COLO668 (cell line): ENCODE measurements around the gene ST6GAL1.
A peak's percentile ranks its signal among the peaks of the same experiment; 100 is the strongest.
"Not testable (repeated sequence)": the region's sequence is repeated elsewhere in the genome, so short reads cannot be mapped to it uniquely, and the experiment has no call there.

Source experiments
- DNase-seq: peaks from one replicate; lab custom pipeline; 2025; ENCODE audit not compliant: unreplicated experiment; lab: John Stamatoyannopoulos, UW

Gene ST6GAL1

GRCh38 chr3:186940967-186941366 lies 10.6 kb downstream of the ST6GAL1 start:
- DNase-seq = no peak

- DNase-seq = no peak
Measured at GRCh38 chr3:186942168-186942567, 11.8 kb downstream of the ST6GAL1 start.

- no peak for DNase-seq
Measured at GRCh38 chr3:186945255-186945823, 15.0 kb downstream of the ST6GAL1 start.

GRCh38 chr3:186946756-186947375 lies 16.5 kb downstream of the ST6GAL1 start:
- DNase-seq = peak; percentile 12

DNA sequence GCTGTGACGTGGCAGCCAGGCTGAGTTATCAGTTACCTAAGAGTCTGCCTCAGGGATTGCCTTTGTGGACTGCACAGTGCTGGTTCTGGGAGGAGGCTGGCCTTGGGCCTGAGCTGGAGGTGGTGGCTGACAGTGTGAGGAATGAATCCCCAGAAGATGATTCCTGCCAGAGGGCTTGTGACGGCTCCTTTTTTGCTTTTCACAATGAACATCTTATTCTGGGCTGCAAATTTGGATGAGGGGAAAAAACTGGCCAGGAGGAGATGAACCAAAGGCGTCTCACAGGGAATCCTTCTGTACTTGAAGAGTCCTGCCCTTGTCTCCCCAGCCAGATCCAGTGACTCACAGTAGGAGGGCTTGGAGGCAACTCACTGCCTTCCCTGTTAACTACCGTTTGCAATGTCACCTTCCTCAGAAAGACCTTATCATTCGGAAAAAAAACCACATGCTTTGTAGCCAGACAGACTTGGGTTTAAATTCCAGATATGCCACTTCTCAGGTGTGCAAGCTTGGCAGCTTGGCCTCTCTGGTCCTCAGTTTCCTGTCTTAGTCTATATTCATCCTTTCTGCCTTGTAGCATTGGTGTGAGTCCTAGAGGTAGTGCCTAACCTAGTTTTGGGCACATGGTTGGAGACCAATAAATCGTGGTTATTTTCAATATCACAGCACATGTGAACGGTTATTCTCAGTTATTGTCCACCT lies 19.1 kb downstream of the ST6GAL1 start:
- no peak for DNase-seq

GRCh38 chr3:186950402-186951093 lies 20.2 kb downstream of the ST6GAL1 start:
- no peak for DNase-seq

DNA sequence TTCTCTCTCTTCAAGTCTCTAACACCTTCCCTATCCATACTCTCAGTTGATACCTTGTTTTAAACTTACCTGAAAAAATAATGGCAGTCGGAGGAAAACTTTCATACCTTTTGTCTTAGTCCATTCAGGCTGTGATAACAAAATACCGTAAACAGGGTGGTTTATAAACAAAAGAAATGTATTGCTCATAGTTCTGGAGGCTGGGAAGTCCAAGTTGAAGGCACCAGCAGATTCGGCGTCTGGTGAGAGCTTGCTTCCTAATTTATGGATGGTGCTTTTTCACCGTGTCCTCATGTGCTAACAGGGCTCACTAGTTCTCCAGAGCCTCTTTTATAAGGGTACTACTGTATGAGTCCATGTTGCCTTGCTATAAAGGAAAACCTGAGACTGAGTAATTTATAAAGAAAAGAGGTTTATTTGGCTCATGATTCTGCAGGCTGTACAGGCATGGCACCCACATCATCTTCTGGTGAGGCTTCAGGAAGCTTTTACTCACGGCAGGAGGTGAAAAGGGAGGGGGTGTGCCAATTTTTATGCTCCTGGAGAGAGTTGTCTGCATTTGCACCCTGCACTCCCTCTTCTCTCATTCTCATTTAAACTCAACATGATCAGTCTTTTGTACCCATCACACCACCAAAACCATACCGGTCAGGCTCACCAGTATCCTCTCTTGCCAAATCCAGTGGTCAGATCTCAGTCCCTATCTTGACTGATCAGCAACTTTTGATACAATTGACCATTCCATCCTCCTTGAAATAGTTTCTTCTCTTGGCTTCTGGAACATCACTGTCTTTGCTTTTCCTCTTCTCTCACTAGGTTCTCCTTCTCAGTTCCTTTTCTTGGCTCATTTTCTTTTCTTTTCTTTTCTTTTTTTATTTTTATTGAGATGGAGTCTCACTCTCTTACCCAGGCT lies 21.6 kb downstream of the ST6GAL1 start:
- DNase-seq = no peak

- DNase-seq = no peak
Measured at GRCh38 chr3:186953011-186953487, 22.7 kb downstream of the ST6GAL1 start.

DNA sequence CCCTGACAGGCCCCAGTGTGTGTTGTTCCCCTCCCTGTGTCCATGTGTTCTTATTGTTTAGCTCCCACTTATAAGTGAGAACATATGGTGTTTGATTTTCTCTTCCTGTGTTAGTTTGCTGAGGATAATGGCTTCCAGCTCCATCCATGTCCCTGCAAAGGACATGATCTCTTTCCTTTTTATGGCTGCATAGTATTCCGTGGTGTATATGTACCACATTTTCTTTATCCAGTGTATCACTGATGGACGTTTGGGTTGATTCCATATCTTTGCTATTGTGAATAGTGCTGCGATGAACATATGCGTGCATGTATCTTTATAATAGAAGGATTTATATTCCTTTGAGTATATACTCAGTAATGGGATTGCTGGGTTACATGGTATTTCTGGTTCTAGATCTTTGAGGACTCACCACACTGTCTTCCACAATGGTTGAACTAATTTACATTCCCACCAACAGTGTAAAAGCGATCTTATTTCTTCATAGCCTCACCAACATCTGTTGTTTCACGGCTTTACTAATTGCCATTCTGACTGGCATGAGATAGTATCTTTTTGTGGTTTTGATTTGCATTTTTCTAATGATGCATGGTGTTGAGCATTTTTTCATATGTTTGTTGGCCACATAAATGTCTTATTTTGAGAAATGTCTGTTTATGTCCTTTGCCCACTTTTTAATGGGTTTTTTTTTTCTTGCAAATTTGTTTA lies 23.8 kb downstream of the ST6GAL1 start:
- not testable (repeated sequence) for DNase-seq

DNA sequence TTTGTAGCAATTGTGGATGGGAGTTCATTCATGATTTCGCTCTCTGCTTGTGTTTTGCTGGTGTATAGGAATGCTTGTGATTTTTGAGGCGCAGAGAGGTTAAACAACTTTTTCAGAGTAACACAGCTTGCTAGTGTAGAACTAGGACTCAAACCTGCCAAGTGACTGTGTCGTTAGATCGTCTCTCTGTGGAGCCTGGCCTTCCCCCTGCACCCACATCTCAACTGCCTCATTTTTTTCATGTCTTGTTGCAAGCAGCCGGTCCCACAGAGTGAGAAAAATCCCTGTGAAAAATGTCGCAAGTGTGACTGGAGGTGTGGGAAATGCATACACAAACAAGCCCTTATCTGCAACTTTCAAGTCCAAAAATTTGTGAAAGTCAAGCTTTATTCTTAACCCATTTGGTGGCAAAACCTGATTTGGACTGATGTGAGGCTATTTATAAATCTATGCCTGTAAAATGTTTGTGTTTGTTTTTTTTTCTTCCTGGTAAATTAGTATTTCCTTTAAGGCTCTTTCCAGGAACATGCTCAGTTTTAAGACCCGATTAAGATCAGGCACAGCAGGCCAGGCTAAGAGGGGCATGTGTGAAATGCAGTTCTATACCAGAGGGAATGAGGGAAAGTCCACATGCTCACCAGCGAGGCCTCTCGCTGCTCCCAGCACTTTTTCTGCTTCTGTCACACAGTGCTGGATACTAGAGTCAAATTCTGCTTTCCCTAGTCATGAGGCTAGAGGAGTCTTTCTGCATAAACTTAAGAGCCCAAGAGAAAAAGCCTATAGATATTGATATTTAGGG lies 25.8 kb downstream of the ST6GAL1 start:
- DNase-seq = no peak

GRCh38 chr3:186959029-186959624 lies 28.8 kb downstream of the ST6GAL1 start:
- no peak for DNase-seq

DNA sequence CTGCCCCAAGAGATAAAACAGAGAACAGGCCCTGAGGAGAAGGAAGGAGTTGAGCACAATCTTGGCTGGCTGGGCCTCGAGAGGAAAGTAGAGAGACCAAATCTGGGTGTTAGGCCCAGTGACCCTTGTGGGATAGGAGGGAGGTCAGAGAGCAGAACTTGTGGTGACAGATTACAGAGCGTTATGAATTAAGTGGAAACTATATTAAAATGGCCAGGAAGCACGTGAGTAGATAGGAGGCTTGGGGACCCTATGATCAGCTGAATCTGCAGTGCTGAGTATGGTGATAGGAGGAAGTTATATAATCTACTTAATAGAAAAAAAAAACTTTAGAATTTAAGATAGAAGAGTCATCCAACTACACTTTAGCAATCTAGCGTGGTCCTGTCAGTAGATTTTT lies 30.0 kb downstream of the ST6GAL1 start:
- no peak for DNase-seq

- no peak for DNase-seq
Measured at GRCh38 chr3:186962445-186962844, 32.1 kb downstream of the ST6GAL1 start.

DNA sequence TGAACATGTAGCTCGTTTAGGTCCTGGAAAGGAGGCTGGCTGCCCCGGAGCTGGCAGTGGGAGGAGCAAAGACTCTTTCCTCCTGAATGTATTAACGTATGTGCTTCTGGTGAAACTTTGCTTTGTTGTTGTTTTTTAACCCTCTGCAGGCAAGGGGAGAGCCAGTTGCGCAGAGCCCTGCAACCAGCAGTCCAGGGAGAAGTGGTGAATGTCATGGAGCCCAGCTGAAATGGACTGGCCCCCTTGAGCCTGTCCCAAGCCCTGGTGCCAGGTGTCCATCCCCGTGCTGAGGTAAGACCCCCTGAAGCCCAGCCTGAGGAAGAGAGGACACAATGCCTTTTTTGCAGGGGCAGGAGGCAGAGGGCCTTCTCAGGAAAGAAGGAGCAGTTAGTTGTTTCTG lies 33.3 kb downstream of the ST6GAL1 start:
- no peak for DNase-seq

GRCh38 chr3:186964071-186964470 lies 33.7 kb downstream of the ST6GAL1 start:
- no peak for DNase-seq

DNA sequence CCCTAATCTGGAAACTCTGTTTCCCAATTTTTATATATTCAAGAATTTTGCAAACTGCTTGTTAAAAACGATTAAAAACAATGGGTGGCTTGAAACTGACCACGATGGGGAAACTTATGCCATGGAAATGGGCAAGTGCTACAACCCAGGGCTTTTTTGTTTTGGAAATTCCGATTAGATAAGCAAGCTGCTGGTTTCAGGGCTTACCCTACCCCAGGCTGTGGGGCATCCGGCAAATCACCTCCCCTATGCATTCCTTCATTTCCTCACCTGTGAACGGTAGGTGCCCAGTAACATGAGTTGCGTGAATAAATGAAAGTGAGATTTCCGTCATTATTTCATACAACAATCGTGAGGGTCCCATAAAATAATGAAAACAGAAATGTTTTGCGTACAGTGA lies 34.3 kb downstream of the ST6GAL1 start:
- DNase-seq = no peak

DNA sequence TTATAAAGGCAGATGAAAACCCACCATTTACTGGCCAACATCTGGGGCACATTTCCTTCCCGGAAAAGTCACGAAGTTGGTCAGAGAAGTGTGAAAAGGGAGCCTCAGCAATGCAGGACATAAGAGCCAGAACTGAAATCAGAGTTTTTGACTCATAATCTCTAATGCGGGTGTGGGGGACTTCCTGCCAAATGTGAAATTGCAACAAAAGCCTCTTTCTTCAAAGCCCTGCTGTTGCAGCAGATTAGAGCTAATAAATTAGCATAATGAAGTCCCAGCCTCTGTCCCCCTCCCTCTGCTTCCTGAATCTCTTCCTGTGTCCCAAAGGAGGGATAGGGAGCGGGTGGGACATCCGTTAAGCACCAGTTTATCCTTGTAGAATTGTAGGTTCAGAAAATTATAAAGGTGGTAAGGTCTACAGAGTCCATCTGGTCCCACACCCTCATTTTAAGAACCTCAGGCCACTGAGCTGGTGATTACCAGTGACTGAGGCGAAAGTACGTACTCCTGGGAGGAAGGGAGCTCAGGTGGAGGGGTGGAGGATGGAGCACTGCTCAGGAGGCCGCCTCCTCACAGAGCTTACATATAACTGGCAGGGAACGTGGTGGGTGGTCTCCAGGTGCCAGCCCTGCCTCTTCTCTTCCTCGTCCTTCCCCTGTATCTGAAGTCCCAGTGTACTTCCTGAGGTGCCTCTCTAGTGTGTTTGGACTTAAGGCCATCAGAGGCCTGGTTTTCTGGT lies 35.0 kb downstream of the ST6GAL1 start:
- DNase-seq = no peak

DNA sequence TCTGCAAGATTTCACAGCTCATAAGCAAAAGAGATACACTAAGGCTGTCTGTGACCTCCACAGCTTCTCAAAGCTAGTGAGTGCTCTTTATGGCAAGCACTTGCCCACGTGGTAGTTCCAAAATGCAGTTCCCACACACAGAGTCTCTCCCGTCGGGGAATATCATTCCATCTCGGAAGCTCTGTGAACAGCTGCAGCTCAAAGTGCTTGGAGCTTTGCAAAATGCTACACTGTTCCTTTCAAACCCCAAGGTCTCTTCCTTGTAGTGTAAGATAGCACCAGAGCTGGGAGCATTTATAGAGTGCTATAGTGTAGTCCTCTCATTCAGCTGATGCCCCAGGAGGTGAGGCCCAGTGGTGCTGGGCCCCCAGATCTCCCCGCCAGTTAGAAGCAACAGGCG lies 36.1 kb downstream of the ST6GAL1 start:
- no peak for DNase-seq
